AG10803 (cell line): Measurements from ENCODE around the gene ING3.
"Not testable (repeated sequence)": the region's sequence is repeated elsewhere in the genome, so short reads cannot be mapped to it uniquely, and the experiment has no call there.

Source experiments
- DNase-seq: peaks from one replicate; pipeline ENCODE4 v3.0.0; 2010; ENCODE audit warnings: low read depth
- H3K4me3 ChIP-seq: 2 replicates; pipeline ENCODE4 v1.5.1; 2011; ENCODE audit warnings: mild to moderate bottlenecking, low read length, control low read depth
- TF ChIP-seq, protein P1 (sequence below): conservative IDR thresholded peaks from 2 replicates; pipeline ENCODE4 v1.5.1; 2011; ENCODE audit warnings: mild to moderate bottlenecking, low read length, control low read depth, inconsistent platforms

ING3 gene

DNA sequence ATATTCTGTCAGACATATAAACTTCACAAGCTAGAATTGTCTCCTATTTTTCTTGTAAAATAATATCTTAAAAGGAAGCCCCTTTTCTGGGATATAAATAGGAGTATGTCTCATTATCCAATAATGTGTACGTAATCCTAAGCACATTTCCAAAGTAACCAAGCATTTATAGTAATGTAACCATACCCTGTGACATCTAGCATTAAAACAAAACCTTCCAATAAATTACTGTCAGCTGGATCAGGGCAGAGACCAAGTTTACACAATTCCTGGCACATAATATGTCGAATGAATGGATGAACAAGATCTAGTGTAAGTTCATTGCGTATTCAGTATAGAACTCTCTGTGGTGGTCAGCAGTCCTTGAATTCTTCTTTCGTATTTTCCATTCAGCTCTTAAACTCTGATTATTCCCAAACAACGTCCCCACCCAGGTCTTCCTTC, 52.2 kb downstream of the ING3 start:
- DNase-seq = no peak
- no peak overlapping the region for H3K4me3 ChIP-seq
- TF ChIP-seq, protein P1, sequence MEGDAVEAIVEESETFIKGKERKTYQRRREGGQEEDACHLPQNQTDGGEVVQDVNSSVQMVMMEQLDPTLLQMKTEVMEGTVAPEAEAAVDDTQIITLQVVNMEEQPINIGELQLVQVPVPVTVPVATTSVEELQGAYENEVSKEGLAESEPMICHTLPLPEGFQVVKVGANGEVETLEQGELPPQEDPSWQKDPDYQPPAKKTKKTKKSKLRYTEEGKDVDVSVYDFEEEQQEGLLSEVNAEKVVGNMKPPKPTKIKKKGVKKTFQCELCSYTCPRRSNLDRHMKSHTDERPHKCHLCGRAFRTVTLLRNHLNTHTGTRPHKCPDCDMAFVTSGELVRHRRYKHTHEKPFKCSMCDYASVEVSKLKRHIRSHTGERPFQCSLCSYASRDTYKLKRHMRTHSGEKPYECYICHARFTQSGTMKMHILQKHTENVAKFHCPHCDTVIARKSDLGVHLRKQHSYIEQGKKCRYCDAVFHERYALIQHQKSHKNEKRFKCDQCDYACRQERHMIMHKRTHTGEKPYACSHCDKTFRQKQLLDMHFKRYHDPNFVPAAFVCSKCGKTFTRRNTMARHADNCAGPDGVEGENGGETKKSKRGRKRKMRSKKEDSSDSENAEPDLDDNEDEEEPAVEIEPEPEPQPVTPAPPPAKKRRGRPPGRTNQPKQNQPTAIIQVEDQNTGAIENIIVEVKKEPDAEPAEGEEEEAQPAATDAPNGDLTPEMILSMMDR = no peak

DNA sequence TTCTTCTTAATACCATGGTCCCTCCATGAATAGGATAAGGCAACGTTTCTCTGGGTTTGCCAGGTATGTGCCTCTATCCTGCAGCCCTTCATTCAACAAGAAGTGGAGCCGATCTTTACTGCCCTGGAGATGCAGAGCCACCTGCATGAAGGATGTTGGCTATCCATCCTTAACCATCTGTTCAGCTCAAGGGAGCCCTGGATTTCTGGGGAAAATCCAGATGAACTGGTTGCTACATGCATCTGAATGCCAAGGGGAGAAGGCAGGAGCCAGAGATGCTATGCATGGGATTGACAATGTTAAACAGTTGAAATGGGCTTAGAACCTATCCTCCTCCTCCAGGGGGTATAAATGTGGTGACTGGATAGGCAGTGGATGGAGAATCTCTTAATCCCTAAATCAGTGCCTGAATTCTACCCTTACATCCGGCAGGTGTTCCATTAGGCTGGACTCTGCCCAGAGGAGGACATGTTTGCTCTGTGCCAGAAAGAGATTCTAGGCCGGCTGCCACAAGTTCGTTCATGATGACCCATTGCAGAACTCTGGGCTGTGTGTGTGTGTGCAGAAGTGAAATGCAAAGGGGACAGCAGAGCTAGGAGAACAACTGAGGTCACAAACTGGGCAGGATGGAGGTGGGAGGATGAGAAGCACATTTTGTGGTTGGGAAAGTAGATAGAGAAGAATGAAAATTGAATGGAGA, 53.6 kb downstream of the ING3 start:
- DNase-seq = no peak
- TF ChIP-seq, protein P1 = no peak
- H3K4me3 ChIP-seq = no peak overlapping the region

DNA sequence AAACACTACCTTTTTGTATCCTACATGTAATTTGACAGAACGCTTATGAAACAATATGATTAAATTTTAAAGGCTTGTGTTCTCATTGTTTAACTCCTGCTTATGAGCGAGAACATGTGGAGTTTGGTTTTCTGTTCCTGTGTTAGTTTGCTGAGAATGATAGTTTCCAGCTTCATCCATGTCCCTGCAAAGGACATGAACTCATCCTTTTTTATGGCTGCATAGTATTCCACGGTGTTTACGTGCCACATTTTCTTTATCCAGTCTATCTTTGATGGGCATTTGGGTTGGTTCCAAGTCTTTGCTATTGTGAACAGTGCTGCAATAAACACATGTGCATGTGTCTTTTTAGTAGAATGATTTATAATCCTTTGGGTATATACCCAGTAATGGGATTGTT, 54.5 kb downstream of the ING3 start:
- not testable (repeated sequence) for DNase-seq, H3K4me3 ChIP-seq

DNA sequence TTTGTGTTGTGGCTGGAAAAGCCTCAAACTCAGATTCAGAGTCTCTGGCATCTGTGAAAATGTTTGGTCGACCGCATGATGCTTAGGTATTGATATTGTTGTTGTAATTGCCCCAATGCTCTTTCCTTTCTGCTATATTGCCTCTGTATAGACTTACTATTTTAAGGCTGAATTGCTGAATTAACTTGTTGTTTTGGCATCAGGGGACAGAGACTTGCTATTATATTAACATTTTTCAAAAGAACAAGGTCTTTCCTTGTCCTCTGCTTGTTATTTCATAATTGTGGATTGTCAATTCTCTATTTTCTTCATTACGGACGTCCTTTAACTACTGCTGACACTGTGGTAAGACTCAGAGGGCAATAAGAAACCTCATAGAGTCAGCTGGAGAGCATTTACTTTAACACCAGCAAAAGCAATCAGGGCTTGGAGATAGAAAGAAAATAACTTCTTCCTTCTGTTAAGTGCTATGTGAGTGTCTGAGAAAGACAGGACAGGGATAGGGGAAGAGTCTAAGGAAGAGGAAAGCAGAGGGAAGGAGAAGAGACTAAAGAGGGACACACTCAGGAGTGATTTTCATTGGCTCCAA, 55.5 kb downstream of the ING3 start:
- DNase-seq = no peak
- TF ChIP-seq, protein P1 = no peak
- no peak overlapping the region for H3K4me3 ChIP-seq

DNA sequence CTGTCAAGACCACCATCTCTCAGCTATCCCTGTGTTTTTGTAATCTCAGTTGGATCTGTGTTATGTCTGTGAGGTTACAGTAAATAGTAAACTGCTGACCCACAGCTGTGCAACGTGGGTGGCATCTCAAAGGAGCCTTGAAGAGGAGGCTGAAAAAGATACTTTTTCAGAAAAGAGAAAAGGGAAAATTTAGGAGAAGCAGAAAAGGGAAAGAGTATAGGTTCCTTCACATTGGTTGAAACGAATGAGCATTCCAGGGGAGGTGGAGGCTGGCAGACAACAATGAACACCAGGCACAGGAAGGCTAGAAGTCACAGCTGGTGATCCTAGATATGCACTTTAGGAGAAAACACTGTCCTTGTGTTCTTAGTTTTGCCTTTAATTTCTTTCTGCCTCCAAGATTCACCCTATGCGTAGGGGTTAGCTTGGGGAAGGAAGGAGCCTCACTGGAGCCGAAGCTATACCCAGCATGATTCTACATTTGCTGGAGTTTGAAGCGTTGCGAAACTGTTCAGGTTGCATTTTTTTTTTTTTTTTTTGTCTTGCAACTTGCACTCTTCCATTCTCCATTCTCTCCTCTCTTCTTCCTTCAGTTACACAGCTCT, 56.2 kb downstream of the ING3 start:
- no peak for DNase-seq
- H3K4me3 ChIP-seq = no peak overlapping the region
- TF ChIP-seq, protein P1 = no peak

DNA sequence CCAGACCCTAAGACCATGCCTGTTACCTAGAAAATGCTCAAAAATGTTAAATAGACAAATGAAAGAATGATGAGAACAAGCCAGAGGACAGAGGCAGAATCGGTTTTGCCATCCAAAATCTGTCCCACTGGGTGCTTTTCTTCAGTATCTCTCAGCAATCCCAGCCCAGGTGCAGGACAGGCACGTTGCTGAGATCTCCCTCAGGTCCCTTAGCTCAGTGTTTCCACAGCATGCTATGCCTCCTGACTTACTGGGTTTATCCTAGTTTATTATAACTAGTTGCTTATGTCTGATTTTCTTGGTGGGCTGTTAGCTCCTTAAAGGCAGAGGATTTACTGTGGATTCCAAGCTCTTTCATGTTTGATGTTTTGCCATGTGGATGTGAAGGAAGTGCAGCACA, 58.2 kb downstream of the ING3 start:
- TF ChIP-seq, protein P1 = no peak
- H3K4me3 ChIP-seq = no peak overlapping the region
- DNase-seq = no peak

DNA sequence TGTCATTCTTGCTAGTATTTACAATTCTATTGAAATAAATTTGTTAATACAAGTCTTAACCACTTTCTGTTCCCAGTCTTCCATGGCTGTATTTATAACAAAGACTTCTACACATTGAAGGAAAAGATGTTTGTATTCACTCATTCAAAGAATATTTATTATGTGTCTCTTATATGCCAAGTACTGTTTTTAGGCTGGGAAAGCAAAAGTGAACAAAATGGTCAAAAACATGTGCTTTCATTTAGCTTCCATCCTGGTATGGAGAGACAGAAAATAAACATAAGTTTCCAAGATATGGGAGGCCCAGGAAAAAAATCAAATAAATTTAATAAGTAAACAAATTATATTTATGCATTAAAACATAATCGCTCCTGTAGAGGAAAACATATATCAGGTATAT, 60.8 kb downstream of the ING3 start:
- DNase-seq = no peak
- TF ChIP-seq, protein P1 = no peak
- H3K4me3 ChIP-seq = no peak overlapping the region
